ENCODE measurements around the gene CAMK1D.

CAMK1D gene

GRCh38 chr10:12459762-12460161 lies 110.4 kb downstream of the CAMK1D start:
- TF ChIP-seq, protein P1, sequence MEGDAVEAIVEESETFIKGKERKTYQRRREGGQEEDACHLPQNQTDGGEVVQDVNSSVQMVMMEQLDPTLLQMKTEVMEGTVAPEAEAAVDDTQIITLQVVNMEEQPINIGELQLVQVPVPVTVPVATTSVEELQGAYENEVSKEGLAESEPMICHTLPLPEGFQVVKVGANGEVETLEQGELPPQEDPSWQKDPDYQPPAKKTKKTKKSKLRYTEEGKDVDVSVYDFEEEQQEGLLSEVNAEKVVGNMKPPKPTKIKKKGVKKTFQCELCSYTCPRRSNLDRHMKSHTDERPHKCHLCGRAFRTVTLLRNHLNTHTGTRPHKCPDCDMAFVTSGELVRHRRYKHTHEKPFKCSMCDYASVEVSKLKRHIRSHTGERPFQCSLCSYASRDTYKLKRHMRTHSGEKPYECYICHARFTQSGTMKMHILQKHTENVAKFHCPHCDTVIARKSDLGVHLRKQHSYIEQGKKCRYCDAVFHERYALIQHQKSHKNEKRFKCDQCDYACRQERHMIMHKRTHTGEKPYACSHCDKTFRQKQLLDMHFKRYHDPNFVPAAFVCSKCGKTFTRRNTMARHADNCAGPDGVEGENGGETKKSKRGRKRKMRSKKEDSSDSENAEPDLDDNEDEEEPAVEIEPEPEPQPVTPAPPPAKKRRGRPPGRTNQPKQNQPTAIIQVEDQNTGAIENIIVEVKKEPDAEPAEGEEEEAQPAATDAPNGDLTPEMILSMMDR (IDR thresholded peaks at IDR 0.05; ENCODE audit: low read depth, low read length) = no peak
- DNase-seq (ENCODE audit: extremely low read depth, low read depth) = no peak

DNA sequence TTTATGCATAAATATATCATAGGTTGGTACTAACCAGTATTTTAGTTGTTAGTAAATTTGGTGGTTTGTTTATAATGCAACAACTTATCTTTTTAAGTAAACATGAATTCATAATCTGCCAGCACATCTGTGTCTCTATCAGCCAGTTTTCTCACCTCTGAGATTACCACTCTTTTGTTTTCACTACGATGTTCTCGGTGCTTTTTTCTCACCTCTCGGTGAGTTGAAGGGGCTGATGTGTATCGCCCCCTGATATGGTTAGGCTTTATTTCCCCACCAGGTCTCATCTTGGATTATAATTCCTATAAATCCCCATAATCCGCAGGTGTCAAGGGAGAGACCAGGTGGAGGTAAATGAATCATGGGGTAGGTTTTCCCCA lies 114.1 kb downstream of the CAMK1D start:
- TF ChIP-seq, protein P1 (IDR thresholded peaks at IDR 0.05; ENCODE audit: low read depth, low read length) = no peak
- no peak for DNase-seq (ENCODE audit: extremely low read depth, low read depth)

- TF ChIP-seq, protein P1 (IDR thresholded peaks at IDR 0.05; ENCODE audit: low read depth, low read length) = no peak
- DNase-seq (ENCODE audit: extremely low read depth, low read depth) = no peak
Measured at GRCh38 chr10:12465385-12466136, 116.2 kb downstream of the CAMK1D start.

- no peak for DNase-seq (ENCODE audit: extremely low read depth, low read depth)
- TF ChIP-seq, protein P1 (IDR thresholded peaks at IDR 0.05; ENCODE audit: low read depth, low read length) = no peak
Measured at GRCh38 chr10:12466704-12467305, 117.5 kb downstream of the CAMK1D start.

GRCh38 chr10:12469345-12469744 lies 120.0 kb downstream of the CAMK1D start:
- no peak for DNase-seq (ENCODE audit: extremely low read depth, low read depth)
- TF ChIP-seq, protein P1 (IDR thresholded peaks at IDR 0.05; ENCODE audit: low read depth, low read length) = no peak

- no peak for DNase-seq (ENCODE audit: extremely low read depth, low read depth)
- TF ChIP-seq, protein P1 (IDR thresholded peaks at IDR 0.05; ENCODE audit: low read depth, low read length) = no peak
Measured at GRCh38 chr10:12470719-12471118, 121.4 kb downstream of the CAMK1D start.

DNA sequence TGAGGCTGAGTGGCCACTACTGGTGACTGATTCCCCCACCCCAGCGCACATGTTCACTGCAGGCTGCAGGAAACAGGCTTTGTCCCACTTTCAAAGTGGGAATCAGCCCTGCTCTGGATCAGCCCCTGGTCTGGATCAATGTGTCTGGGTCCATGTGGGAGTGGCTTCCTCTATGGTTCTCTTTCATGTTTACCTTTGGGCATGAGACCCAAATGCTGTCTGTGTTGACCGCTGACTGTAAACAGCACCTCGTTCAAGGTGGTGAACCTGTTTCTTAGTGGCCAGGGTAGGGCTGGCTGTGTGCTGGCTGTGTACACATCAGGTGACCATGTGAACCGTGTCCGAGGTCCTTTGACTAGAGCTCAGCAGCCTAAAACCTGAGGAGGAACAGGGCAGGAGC lies 121.8 kb downstream of the CAMK1D start:
- TF ChIP-seq, protein P1 (IDR thresholded peaks at IDR 0.05; ENCODE audit: low read depth, low read length) = no peak
- DNase-seq (ENCODE audit: extremely low read depth, low read depth) = no peak

Data from AG09319 (cell line).